ENCODE results near the gene HOXC6. TPM values are rescaled to one million over a fixed set of nuclear protein-coding genes. Genes with fewer than 3 reads are reported as not detected.
A peak's percentile ranks its signal among the peaks of the same experiment; 100 is the strongest.

The HOXC6 gene
- total and polyA plus RNA-seq, 7 donors = not detected

GRCh38 chr12:53998110-53998899 is 29.9 kb upstream of the HOXC6 start:
- peaks cover 94 to 100% (median 100%) of the 10 kb centered on the region in 3 donors for H3K27me3 ChIP-seq
- intact Hi-C loops (cut with DNase I) = no loop called here
- DNase-seq = no peak

GRCh38 chr12:53998900-53999236 is 29.4 kb upstream of the HOXC6 start:
- 4 to 9% methylated on average over 13 of the region's 13 CpGs for WGBS, 2 donors
- H3K27ac ChIP-seq = no peak overlapping the region
- H3K4me1 ChIP-seq = peaks cover 0 to 43% (median 36%) of the 10 kb centered on the region in 4 donors
- no peak for DNase-seq
- no peak for TF ChIP-seq POLR2A (IDR thresholded peaks at IDR 0.05)
- no peak for TF ChIP-seq EP300 (IDR thresholded peaks at IDR 0.05)
- TF ChIP-seq, protein P1, sequence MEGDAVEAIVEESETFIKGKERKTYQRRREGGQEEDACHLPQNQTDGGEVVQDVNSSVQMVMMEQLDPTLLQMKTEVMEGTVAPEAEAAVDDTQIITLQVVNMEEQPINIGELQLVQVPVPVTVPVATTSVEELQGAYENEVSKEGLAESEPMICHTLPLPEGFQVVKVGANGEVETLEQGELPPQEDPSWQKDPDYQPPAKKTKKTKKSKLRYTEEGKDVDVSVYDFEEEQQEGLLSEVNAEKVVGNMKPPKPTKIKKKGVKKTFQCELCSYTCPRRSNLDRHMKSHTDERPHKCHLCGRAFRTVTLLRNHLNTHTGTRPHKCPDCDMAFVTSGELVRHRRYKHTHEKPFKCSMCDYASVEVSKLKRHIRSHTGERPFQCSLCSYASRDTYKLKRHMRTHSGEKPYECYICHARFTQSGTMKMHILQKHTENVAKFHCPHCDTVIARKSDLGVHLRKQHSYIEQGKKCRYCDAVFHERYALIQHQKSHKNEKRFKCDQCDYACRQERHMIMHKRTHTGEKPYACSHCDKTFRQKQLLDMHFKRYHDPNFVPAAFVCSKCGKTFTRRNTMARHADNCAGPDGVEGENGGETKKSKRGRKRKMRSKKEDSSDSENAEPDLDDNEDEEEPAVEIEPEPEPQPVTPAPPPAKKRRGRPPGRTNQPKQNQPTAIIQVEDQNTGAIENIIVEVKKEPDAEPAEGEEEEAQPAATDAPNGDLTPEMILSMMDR (IDR thresholded peaks at IDR 0.05) = no peak
- H3K36me3 ChIP-seq = no peaks in the 10 kb centered on the region
- peaks cover 94 to 100% (median 100%) of the 10 kb centered on the region in 3 donors for H3K27me3 ChIP-seq
- H3K4me3 ChIP-seq = no peak overlapping the region
- intact Hi-C loops (cut with DNase I) = no loop called here
- no peaks in the 10 kb centered on the region for H3K9me3 ChIP-seq

More at GRCh38 chr12:53998110-53998899, 29.9 kb upstream of the HOXC6 start:
- no peaks in the 10 kb centered on the region for H3K9me3 ChIP-seq
- WGBS, 2 donors = 8 to 26% methylated on average over 11 of the region's 11 CpGs
- peaks cover 0 to 43% (median 37%) of the 10 kb centered on the region in 4 donors for H3K4me1 ChIP-seq
- no peak overlapping the region for H3K27ac ChIP-seq
- TF ChIP-seq POLR2AphosphoS5 (IDR thresholded peaks at IDR 0.05) (no peak), POLR2A (IDR thresholded peaks at IDR 0.05) (no peak), EP300 (IDR thresholded peaks at IDR 0.05) (no peak)
- TF ChIP-seq, protein P1 (IDR thresholded peaks at IDR 0.05) = no peak
- H3K4me3 ChIP-seq = no peak overlapping the region
- H3K36me3 ChIP-seq = no peaks in the 10 kb centered on the region

DNA sequence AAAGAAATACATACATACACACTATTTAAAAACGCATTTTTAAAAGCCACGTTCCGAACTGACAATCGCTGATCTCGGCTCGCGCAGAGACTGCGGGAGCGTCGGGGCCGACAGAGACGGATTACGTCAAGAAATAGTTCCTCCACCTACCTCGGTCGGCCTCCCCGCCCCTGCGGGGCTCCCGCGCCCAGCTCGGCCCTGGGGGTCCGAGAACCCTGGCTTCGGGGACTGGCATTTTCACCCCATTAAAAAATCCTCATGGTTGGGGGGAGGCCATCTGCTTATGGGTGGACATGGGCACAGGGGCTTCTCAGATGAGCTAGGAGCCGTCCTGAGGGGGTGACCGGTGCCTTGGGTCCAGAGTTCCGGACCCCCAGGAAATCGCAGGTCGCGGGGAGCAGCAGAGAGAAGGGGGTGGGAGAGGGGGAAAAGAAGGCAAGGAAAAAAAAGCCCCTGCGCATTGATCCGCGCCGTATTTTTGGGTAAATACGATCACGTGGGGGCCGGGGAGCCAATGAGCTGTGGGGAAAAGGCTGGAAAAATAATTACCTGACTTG is 28.6 kb upstream of the HOXC6 start:
- Histone ChIP-seq H3K9me3 (no peaks in the 10 kb centered on the region), H3K27me3 (peaks cover 92 to 100% (median 100%) of the 10 kb centered on the region in 3 donors), H3K27ac (no peak overlapping the region), H3K4me1 (peaks cover 0 to 35% (median 29%) of the 10 kb centered on the region in 4 donors), H3K4me3 (peak overlapping the region in 2 of 4 donors; percentile 27 to 29), H3K36me3 (no peaks in the 10 kb centered on the region)
- no peak for DNase-seq
- WGBS, 2 donors = 3 to 10% methylated on average over 35 of the region's 35 CpGs
- intact Hi-C loops (cut with DNase I) = loop anchor here (10.0 kb wide), 1 partner anchor 375 kb away; no protein-coding TSS in a partner anchor
- TF ChIP-seq POLR2AphosphoS5 (IDR thresholded peaks at IDR 0.05) (no peak), EP300 (IDR thresholded peaks at IDR 0.05) (no peak), POLR2A (IDR thresholded peaks at IDR 0.05) (no peak)
- TF ChIP-seq, protein P1 (IDR thresholded peaks at IDR 0.05) = no peak

- Histone ChIP-seq H3K4me3 (peak within 1 kb of the TSS in 2 of 4 donors; percentile 27 to 29), H3K9me3 (no peaks in the 10 kb centered on the region), H3K27ac (no peak within 1 kb of the TSS), H3K4me1 (peaks cover 0 to 27% (median 21%) of the 10 kb centered on the region in 4 donors), H3K36me3 (no peaks in the 10 kb centered on the region), H3K27me3 (peaks cover 92 to 100% (median 100%) of the 10 kb centered on the region in 3 donors)
- DNase-seq = no peak
- TF ChIP-seq EP300 (IDR thresholded peaks at IDR 0.05) (no peak), POLR2A (IDR thresholded peaks at IDR 0.05) (no peak), POLR2AphosphoS5 (IDR thresholded peaks at IDR 0.05) (no peak)
- TF ChIP-seq, protein P1 (IDR thresholded peaks at IDR 0.05) = no peak
- intact Hi-C loops (cut with DNase I) = loop anchor here (10.0 kb wide), 1 partner anchor 374 kb away; no protein-coding TSS in a partner anchor
- WGBS, 2 donors = 5 to 6% methylated on average over 87 of the region's 87 CpGs
Observed at GRCh38 chr12:54000116-54001114, 27.8 kb upstream of the HOXC6 start, which contains the start of gene HOXC9. Gene HOXC9, plus strand, starts transcription at chr12:54000161. Its CDS starts 28 bp downstream, at chr12:54000189.
